SK-N-SH (cell line): ENCODE measurements around the gene FAM78A.

Source experiments
- CTCF ChIP-seq: fragments of 200-600 bp; sonication (generic); IDR thresholded peaks from 2 replicates; pipeline ENCODE4 v1.6.1; 2017; ENCODE audit warnings: antibody characterized with exemption, mild to moderate bottlenecking, moderate library complexity
- EZH2phosphoT487 ChIP-seq: fragments of 200-600 bp; sonication (generic); IDR thresholded peaks from 2 replicates; pipeline ENCODE4 v1.6.1; 2017; ENCODE audit warnings: low read depth, mixed run types, mild to moderate bottlenecking, antibody characterized with exemption, moderate library complexity, borderline replicate concordance
- POLR2AphosphoS5 ChIP-seq: IDR thresholded peaks from 2 replicates; pipeline ENCODE4 v1.6.1; 2012; ENCODE audit warnings: low read depth, low read length
- REST ChIP-seq: IDR thresholded peaks from 2 replicates; pipeline ENCODE4 v1.6.1; 2012; ENCODE audit warnings: mild to moderate bottlenecking, low read depth, low read length, moderate library complexity
- SIN3A ChIP-seq: IDR thresholded peaks from 2 replicates; pipeline ENCODE4 v1.6.1; 2012; ENCODE audit warnings: low read depth, mild to moderate bottlenecking, low read length, moderate library complexity, borderline replicate concordance
- TEAD4 ChIP-seq: IDR thresholded peaks from 2 replicates; pipeline ENCODE4 v1.4.0; 2012; ENCODE audit warnings: mild to moderate bottlenecking, borderline replicate concordance; ENCODE audit not compliant: insufficient read depth

GRCh38 chr9:131288217-131288616, 11.9 kb upstream of the FAM78A start:
- TF ChIP-seq POLR2AphosphoS5 (no peak), SIN3A (no peak), REST (no peak), CTCF (no peak), TEAD4 (no peak), EZH2phosphoT487 (no peak)
